Mucosa of descending colon (tissue), 3 donors: Measurements from ENCODE around the gene SPOCK1. TPM values are rescaled to one million over a fixed set of nuclear protein-coding genes. Genes with fewer than 3 reads are reported as not detected.

ENCODE experiments used
- ATAC-seq: fragments of 200-7000 bp; cut with Tn5 transposase; one replicate; pipeline ENCODE4 v1.9.1; 2020; ENCODE audit warnings: mild to moderate bottlenecking, moderate library complexity
- DNase-seq, 3 donors: peaks; one replicate each; pipeline ENCODE4 v3.0.0-alpha.2; 2020
- H3K36me3 ChIP-seq: fragments of 200-600 bp; one replicate; pipeline ENCODE4 v1.8.0; 2021; ENCODE audit warnings: low read depth, mild to moderate bottlenecking
- H3K4me1 ChIP-seq: fragments of 200-600 bp; one replicate; pipeline ENCODE4 v1.8.0; 2021; ENCODE audit warnings: low read depth, mild to moderate bottlenecking
- H3K4me3 ChIP-seq: fragments of 200-600 bp; one replicate; pipeline ENCODE4 v1.8.0; 2021; ENCODE audit warnings: mild to moderate bottlenecking
- H3K9me3 ChIP-seq: fragments of 200-600 bp; one replicate; pipeline ENCODE4 v1.8.0; 2021; ENCODE audit warnings: mild to moderate bottlenecking
- CTCF ChIP-seq: fragments of 200-600 bp; IDR thresholded peaks from one replicate; pipeline ENCODE4 v1.8.0; 2022; ENCODE audit warnings: antibody characterized with exemption, mild to moderate bottlenecking
- intact Hi-C, 2 donors: fragments of 100-400 bp; cut with DNase I in 1 of 2; cut with micrococcal nuclease in 1 of 2; formaldehyde crosslinking; loops; one replicate each; pipeline versions ENCODE4 v1.11.0 to v1.11.1; 2022; cut with DNase I, micrococcal nuclease
- total RNA-seq, 3 donors: library from RNA; stranded (reverse); fragmentation: NEBNext Ultra II Directional in 2 of 3; extraction: Animal tissue kit (Norgen Biotek cat#: 25700) in 2 of 3; gene quantifications; one replicate each; pipeline versions ENCODE4 v1.2.1 to v1.2.4, GENCODE V29; 2021 to 2023
- donor health status: DM: no; HTN: no; CAD: no; lungs with moderate emphysema.
- donor health status: DM: no; HTN: no; CAD: no.
- donor health status: DM: no; HTN: yes; CAD: no.

SPOCK1 gene
- total RNA-seq, 3 donors from 2014 or later = 1.8 to 55.5 (median 7.9) TPM

- no peak for ATAC-seq
- intact Hi-C loops = no loop called here
These were observed 166.8 kb downstream of the SPOCK1 start for GRCh38 chr5:137332296-137332695.

DNA sequence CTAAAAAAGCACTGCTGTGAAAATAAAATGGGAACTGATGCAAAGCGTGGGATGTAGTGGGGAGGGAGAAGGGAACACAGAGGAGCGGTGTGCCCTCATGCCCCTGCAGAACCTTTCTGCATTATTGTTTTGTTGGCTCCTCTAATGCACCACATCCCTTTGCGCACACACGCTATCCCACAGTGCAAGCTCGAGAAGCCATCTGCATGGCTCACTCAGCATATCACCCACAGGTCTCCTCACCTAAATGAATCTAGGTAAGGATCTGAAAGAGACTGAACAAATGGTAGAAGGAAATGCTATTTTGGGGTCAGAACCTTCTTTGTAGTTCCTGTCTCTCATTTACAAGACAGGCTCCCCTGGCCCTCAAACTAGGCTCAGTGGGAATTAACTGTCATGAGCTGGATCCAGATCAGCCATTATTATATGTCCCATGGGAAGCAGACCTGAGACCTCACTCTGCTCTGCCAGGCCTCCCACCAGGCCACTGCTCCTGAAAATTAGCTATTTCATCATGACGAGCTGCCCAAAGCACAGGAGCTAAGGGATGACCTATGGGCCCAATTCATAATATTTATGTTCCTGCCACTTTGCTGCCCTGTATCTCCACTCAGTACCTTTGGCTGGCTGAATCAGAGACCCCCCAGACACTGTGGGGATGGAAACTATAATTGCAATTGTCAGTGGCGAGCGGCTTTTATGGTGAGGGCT, 169.4 kb downstream of the SPOCK1 start:
- H3K9me3 ChIP-seq = no peaks in the 10 kb centered on the region
- ATAC-seq (no peak), DNase-seq (no peak)
- no peaks in the 10 kb centered on the region for H3K4me1 ChIP-seq
- TF ChIP-seq CTCF = no peak
- H3K4me3 ChIP-seq = no peak overlapping the region
- intact Hi-C loops = no loop called here
- H3K36me3 ChIP-seq = no peaks in the 10 kb centered on the region

More at GRCh38 chr5:137332296-137332695, 166.8 kb downstream of the SPOCK1 start:
- Histone ChIP-seq H3K4me1 (no peaks in the 10 kb centered on the region), H3K4me3 (no peak overlapping the region), H3K36me3 (no peaks in the 10 kb centered on the region), H3K9me3 (no peaks in the 10 kb centered on the region)
- no peak for DNase-seq
- TF ChIP-seq CTCF = no peak

DNA sequence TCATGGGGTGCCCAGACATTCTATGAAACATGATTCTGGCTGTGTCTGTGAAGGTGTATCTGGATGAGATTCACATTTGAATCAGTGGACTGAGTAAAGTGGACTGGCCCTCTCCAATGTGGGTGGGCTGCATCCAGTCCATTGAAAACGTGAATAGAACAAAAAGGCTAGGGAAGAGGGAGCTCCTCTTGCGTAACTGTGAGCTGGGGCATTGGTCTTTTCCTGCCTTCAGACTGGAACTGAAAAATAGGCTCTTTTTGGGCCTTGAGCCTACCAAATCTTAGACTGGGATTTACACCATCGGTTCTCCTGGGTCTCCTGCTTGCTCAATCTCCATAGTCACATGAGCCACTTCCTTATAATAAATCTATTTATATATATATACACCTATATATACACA, 170.1 kb downstream of the SPOCK1 start:
- intact Hi-C loops = no loop called here
- H3K4me1 ChIP-seq = no peaks in the 10 kb centered on the region
- no peaks in the 10 kb centered on the region for H3K9me3 ChIP-seq
- no peak for TF ChIP-seq CTCF
- ATAC-seq (no peak), DNase-seq (no peak)
- H3K36me3 ChIP-seq = no peaks in the 10 kb centered on the region
- no peak overlapping the region for H3K4me3 ChIP-seq

DNA sequence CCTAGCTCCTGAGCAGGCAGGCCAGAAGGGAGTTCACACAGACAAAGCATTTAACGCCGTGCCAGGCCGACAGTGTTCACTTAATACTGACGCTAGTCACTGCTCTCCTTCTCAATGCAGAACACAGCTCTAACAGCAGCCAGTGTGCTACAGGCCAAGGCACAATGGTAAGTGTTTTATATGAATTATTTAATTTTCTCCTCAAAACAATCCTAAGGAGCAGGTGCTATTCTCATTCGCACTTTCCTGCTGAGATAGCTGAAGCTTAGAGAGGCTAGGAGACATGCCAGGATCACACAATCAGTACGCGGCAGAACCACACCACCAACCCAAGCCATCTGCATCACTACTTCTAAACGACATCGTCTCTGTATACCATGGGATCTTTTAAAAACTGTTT, 170.7 kb downstream of the SPOCK1 start:
- H3K4me1 ChIP-seq = no peaks in the 10 kb centered on the region
- intact Hi-C loops = no loop called here
- H3K9me3 ChIP-seq = no peaks in the 10 kb centered on the region
- ATAC-seq = no peak
- no peak for DNase-seq
- TF ChIP-seq CTCF = no peak
- H3K36me3 ChIP-seq = no peaks in the 10 kb centered on the region
- no peak overlapping the region for H3K4me3 ChIP-seq

DNA sequence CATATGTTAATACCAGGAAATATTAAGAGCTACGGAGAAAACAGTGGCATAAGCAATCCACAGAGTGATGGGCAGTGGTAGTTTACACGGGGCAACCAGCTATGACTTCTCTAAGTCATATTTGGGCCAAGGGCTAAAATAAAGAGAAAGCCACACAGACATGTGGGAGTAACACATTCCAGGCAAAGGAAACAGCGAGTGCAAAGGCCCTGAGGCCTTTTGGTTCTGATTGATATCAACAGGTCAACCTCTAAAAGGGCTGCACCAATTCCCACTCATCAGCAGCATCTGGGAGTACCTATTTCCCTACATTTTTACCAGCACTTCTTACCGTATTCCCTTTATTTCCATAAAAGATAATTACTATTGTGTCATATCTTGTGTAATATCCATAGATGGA, 173.4 kb downstream of the SPOCK1 start:
- DNase-seq (no peak), ATAC-seq (no peak)
- no peaks in the 10 kb centered on the region for H3K9me3 ChIP-seq
- intact Hi-C loops = no loop called here
- H3K36me3 ChIP-seq = no peaks in the 10 kb centered on the region
- H3K4me1 ChIP-seq = no peaks in the 10 kb centered on the region
- no peak for TF ChIP-seq CTCF
- no peak overlapping the region for H3K4me3 ChIP-seq
